ENCODE data around the gene KIAA0825. TPM values are rescaled to one million over a fixed set of nuclear protein-coding genes. Genes with fewer than 3 reads are reported as not detected.

The KIAA0825 gene
- total RNA-seq, 1 experiment from 2014 or later = 1.6 TPM

GRCh38 chr5:94499806-94500205, 118.6 kb downstream of the KIAA0825 start:
- H3K9me3 ChIP-seq (ENCODE audit: control insufficient read depth, insufficient read depth, low read depth, low read length) = no peaks in the 10 kb centered on the region
- intact Hi-C loops (cut with micrococcal nuclease; ENCODE audit: unreplicated experiment) (no loop called here), in situ Hi-C loops (cut with HindIII; ENCODE audit: low pct_unique_long_range_greater_than_20kb, low sequenced_read_pairs) (no loop called here)
- ChIA-PET POLR2A (no interaction called here), CTCF (no interaction called here)
- no peak overlapping the region for H3K4me3 ChIP-seq (ENCODE audit: low read depth in 2 of 2, low read length in 2 of 2)
- BruUV-seq (replicated peaks) = no TSS peak
- H3K36me3 ChIP-seq (ENCODE audit: control insufficient read depth, insufficient read depth, low read length) = no peaks in the 10 kb centered on the region
- H3K27me3 ChIP-seq (ENCODE audit: control insufficient read depth, insufficient read depth, low read length) = no peaks in the 10 kb centered on the region
- no peak overlapping the region for H3K27ac ChIP-seq (ENCODE audit: low read length)
- no peak for ATAC-seq
- TF ChIP-seq CTCF (IDR thresholded peaks at IDR 0.05) (no peak), POLR2AphosphoS5 (IDR thresholded peaks at IDR 0.05; ENCODE audit: low read depth, low read length) (no peak), REST (IDR thresholded peaks at IDR 0.05; ENCODE audit: insufficient read depth in 1 of 2, low read depth in 2 of 2, low read length in 1 of 2) (no peak), TCF7L2 (IDR thresholded peaks at IDR 0.05; ENCODE audit: low read depth, low read length) (no peak), SIN3A (IDR thresholded peaks at IDR 0.05; ENCODE audit: borderline replicate concordance, insufficient read depth, low read depth, low read length) (no peak)
- no peaks in the 10 kb centered on the region for H3K4me1 ChIP-seq (ENCODE audit: control insufficient read depth, insufficient read depth, low read length)
- DNase-seq (ENCODE audit: low read depth, low spot score) = no peak

- no peaks in the 10 kb centered on the region for H3K27me3 ChIP-seq (ENCODE audit: control insufficient read depth, insufficient read depth, low read length)
- ATAC-seq (no peak), DNase-seq (ENCODE audit: low read depth, low spot score) (no peak)
- TF ChIP-seq POLR2AphosphoS5 (IDR thresholded peaks at IDR 0.05; ENCODE audit: low read depth, low read length) (no peak), CTCF (IDR thresholded peaks at IDR 0.05) (no peak), TCF7L2 (IDR thresholded peaks at IDR 0.05; ENCODE audit: low read depth, low read length) (no peak), SIN3A (IDR thresholded peaks at IDR 0.05; ENCODE audit: borderline replicate concordance, insufficient read depth, low read depth, low read length) (no peak), REST (IDR thresholded peaks at IDR 0.05; ENCODE audit: insufficient read depth in 1 of 2, low read depth in 2 of 2, low read length in 1 of 2) (no peak)
- no peaks in the 10 kb centered on the region for H3K4me1 ChIP-seq (ENCODE audit: control insufficient read depth, insufficient read depth, low read length)
- BruUV-seq (replicated peaks) = no TSS peak
- POLR2A ChIA-PET = no interaction called here
- H3K9me3 ChIP-seq (ENCODE audit: control insufficient read depth, insufficient read depth, low read depth, low read length) = no peaks in the 10 kb centered on the region
- in situ Hi-C loops (cut with HindIII; ENCODE audit: low pct_unique_long_range_greater_than_20kb, low sequenced_read_pairs) = no loop called here
- intact Hi-C loops (cut with micrococcal nuclease; ENCODE audit: unreplicated experiment) = no loop called here
- H3K4me3 ChIP-seq (ENCODE audit: low read depth in 2 of 2, low read length in 2 of 2) = no peak overlapping the region
- no peak overlapping the region for H3K27ac ChIP-seq (ENCODE audit: low read length)
- CTCF ChIA-PET = no interaction called here
- no peaks in the 10 kb centered on the region for H3K36me3 ChIP-seq (ENCODE audit: control insufficient read depth, insufficient read depth, low read length)
Observed at GRCh38 chr5:94498199-94498598, 120.2 kb downstream of the KIAA0825 start.

Data from Panc1 (cell line).